ENCODE data around the gene ARHGEF10L. TPM values are rescaled to one million over a fixed set of nuclear protein-coding genes. Genes with fewer than 3 reads are reported as not detected.

The ARHGEF10L gene
- total and polyA plus RNA-seq, 8 donors = 16.8 to 39.6 (median 21.1) TPM

DNA sequence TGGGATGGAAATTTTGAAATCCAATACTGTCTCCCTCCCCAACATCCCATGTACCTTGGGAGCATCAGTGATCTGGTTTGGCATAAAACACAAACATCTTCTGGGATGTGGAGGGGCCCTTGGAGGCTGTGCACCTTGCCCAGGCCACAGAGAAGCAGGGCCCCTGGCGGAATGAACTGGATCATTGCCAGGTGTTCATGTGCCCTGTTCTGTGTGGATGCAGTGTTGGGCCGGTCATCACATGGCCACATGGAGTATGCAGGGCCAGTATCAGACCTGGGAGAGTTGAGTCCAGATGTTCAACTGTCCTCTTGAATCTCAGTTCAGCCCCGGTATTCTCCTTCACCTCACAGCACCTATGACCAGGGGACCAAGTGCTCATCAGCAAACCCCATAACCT is 26.9 kb downstream of the ARHGEF10L start:
- intact Hi-C loops (cut with DNase I) = no loop called here
- TF ChIP-seq, protein P1, sequence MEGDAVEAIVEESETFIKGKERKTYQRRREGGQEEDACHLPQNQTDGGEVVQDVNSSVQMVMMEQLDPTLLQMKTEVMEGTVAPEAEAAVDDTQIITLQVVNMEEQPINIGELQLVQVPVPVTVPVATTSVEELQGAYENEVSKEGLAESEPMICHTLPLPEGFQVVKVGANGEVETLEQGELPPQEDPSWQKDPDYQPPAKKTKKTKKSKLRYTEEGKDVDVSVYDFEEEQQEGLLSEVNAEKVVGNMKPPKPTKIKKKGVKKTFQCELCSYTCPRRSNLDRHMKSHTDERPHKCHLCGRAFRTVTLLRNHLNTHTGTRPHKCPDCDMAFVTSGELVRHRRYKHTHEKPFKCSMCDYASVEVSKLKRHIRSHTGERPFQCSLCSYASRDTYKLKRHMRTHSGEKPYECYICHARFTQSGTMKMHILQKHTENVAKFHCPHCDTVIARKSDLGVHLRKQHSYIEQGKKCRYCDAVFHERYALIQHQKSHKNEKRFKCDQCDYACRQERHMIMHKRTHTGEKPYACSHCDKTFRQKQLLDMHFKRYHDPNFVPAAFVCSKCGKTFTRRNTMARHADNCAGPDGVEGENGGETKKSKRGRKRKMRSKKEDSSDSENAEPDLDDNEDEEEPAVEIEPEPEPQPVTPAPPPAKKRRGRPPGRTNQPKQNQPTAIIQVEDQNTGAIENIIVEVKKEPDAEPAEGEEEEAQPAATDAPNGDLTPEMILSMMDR (IDR thresholded peaks at IDR 0.05) = no peak
- ATAC-seq (no peak), DNase-seq (no peak)
- no peak overlapping the region for H3K27ac ChIP-seq
- H3K27me3 ChIP-seq = no peaks in the 10 kb centered on the region
- no peak overlapping the region for H3K4me3 ChIP-seq
- H3K4me1 ChIP-seq = peaks cover 14 to 43% of the 10 kb centered on the region in 2 donors
- no peaks in the 10 kb centered on the region for H3K9me3 ChIP-seq
- H3K36me3 ChIP-seq = no peaks in the 10 kb centered on the region

DNA sequence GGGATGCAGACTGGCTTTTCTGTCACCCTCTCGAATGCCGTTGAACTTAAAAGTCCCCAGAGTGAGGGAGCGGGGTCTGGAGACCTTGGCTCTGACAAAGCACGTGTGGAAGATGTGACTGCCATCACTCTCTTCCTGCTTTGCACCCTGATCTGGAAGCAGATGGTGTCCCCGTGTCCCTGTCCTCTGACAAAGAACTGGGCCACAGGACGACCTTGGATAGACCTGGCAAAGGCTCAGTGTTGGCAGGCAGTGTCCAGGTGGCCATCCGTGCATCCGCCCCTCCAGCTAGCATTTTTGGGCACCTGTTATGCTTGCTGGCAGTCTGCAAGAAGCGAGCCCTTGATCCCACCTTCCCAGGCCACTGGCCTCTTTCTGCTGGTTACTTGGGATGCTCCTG is 27.4 kb downstream of the ARHGEF10L start:
- intact Hi-C loops (cut with DNase I) = no loop called here
- no peaks in the 10 kb centered on the region for H3K36me3 ChIP-seq
- H3K27ac ChIP-seq = no peak overlapping the region
- H3K9me3 ChIP-seq = no peaks in the 10 kb centered on the region
- ATAC-seq (no peak), DNase-seq (no peak)
- no peak overlapping the region for H3K4me3 ChIP-seq
- TF ChIP-seq, protein P1 (IDR thresholded peaks at IDR 0.05) = no peak
- no peaks in the 10 kb centered on the region for H3K27me3 ChIP-seq
- H3K4me1 ChIP-seq = peaks cover 9 to 41% of the 10 kb centered on the region in 2 donors

DNA sequence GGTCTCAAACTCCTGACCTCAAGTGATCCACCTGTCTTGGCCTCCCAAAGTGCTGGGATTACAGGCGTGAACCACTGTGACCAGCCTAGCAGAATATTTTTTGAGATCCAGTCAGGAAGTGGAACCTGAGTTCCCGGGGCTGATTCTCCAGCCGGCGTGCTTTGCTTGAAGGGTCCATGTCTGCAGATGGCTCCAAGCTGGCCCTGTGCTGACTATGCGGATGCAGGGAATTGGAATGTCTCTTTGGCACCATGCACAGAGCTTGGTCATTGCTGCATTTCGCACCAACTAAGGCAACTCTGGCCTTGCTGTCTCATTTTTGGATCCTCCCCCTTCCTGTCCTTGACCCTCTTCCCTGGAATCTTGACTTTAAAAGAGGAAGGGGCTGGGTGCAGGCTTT is 28.1 kb downstream of the ARHGEF10L start:
- Histone ChIP-seq H3K4me1 (peaks cover 8 to 36% of the 10 kb centered on the region in 2 donors), H3K27me3 (no peaks in the 10 kb centered on the region), H3K4me3 (no peak overlapping the region), H3K9me3 (no peaks in the 10 kb centered on the region), H3K36me3 (no peaks in the 10 kb centered on the region), H3K27ac (peak overlapping the region in 1 of 2 donors; percentile 87)
- TF ChIP-seq, protein P1 (IDR thresholded peaks at IDR 0.05) = no peak
- ATAC-seq (no peak), DNase-seq (peak in 1 of 4 donors; percentile 70)
- intact Hi-C loops (cut with DNase I) = no loop called here

DNA sequence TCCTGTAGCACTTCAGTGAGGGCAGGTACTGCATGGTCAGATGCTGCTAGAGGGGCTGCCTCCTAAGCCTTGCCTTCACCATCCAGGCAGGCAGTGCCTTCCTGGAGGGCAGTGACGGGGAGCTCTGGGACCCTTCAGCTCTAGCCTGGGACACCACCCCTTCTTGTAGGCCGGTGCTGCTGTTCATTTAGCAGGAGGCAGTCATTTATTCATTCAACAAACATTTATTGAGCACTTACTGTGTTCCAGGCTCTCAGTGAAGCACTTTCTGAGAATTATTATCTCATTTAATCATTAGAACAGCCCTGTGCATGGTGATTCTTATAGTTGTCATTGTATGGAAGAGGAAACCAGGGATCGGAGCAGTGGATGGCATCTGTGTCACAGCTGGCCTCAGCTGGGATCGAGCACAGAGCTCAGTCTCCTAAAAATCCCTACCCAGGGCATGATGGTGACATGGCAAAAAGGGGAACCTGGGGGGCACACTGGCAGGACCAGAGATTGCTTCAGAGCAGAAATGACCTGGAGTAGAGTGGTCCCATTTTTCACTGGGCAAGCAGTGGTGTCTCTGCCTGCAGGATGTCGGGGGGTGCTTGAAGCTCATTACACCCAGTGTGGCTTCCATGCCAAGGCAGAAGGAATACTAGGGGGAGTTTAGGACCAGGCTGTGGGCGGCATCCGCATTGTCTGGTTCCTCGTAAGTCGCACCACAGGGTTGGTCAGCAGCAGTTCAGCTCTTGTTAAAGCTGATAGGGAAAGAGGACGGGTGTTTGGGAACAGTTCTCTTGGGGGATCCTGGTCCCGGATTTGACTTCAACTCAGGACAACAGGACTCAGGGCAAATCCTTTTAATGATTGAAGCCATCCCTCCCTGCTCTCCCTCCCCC is 28.8 kb downstream of the ARHGEF10L start:
- H3K27me3 ChIP-seq = peaks cover 0 to 3% of the 10 kb centered on the region in 2 donors
- no peaks in the 10 kb centered on the region for H3K36me3 ChIP-seq
- intact Hi-C loops (cut with DNase I) = no loop called here
- ATAC-seq (no peak), DNase-seq (no peak)
- peaks cover 8 to 36% of the 10 kb centered on the region in 2 donors for H3K4me1 ChIP-seq
- TF ChIP-seq, protein P1 (IDR thresholded peaks at IDR 0.05) = no peak
- no peaks in the 10 kb centered on the region for H3K9me3 ChIP-seq
- H3K27ac ChIP-seq = peak overlapping the region; percentile 87 to 91
- H3K4me3 ChIP-seq = no peak overlapping the region
